Heart right ventricle (tissue), 16 donors: ENCODE data around the gene CACNA1B. TPM values are rescaled to one million over a fixed set of nuclear protein-coding genes. Genes with fewer than 3 reads are reported as not detected.
"Not testable (repeated sequence)": the region's sequence is repeated elsewhere in the genome, so short reads cannot be mapped to it uniquely, and the experiment has no call there.

Source experiments
- ATAC-seq, 8 donors: fragments of 200-7000 bp; cut with Tn5 transposase; one replicate each; pipeline ENCODE4 v1.9.1; 2020; ENCODE audit warnings: mild to moderate bottlenecking in 8 of 8, moderate library complexity in 8 of 8, moderate number of reproducible peaks in 1 of 8
- DNase-seq, 2 donors: peaks; one replicate each; pipeline ENCODE4 v3.0.0-alpha.2; 2020
- H3K27ac ChIP-seq, 10 donors: fragments of 200-600 bp; sonication (generic) in 2 of 10; one replicate each; pipeline versions ENCODE4 v1.5.0 to v1.8.0; 2020 to 2022; ENCODE audit warnings: mild to moderate bottlenecking in 3 of 10
- H3K27me3 ChIP-seq, 7 donors: fragments of 200-600 bp; one replicate each; pipeline ENCODE4 v1.8.0; 2021 to 2022; ENCODE audit warnings: mild to moderate bottlenecking in 2 of 7
- H3K36me3 ChIP-seq, 9 donors: fragments of 200-600 bp; sonication (generic) in 1 of 9; one replicate each; pipeline versions ENCODE4 v1.5.0 to v1.8.0; 2020 to 2022; ENCODE audit warnings: mild to moderate bottlenecking in 2 of 9
- H3K4me1 ChIP-seq, 9 donors: fragments of 200-600 bp; sonication (generic) in 1 of 9; one replicate each; pipeline versions ENCODE4 v1.5.0 to v1.8.0; 2020 to 2022; ENCODE audit warnings: mild to moderate bottlenecking in 4 of 9
- H3K4me3 ChIP-seq, 10 donors: fragments of 200-600 bp; sonication (generic) in 2 of 10; one replicate each; pipeline versions ENCODE4 v1.5.0 to v1.8.0; 2020 to 2022; ENCODE audit warnings: mild to moderate bottlenecking in 7 of 10, moderate library complexity in 2 of 10
- H3K9me3 ChIP-seq, 11 donors: fragments of 200-600 bp in 10 of 11; sonication (generic) in 2 of 11; one replicate each; pipeline versions ENCODE4 v1.5.0 to v1.8.0; 2013 to 2022; ENCODE audit warnings: mild to moderate bottlenecking in 2 of 11, control low read depth in 1 of 11, moderate library complexity in 1 of 11
- CTCF ChIP-seq, 9 donors: fragments of 200-600 bp; sonication (generic) in 2 of 9; IDR thresholded peaks; one replicate each; pipeline versions ENCODE4 v1.5.0 to v1.8.0; 2021 to 2022; ENCODE audit warnings: antibody characterized with exemption in 9 of 9, mild to moderate bottlenecking in 5 of 9, moderate library complexity in 1 of 9
- WGBS, 2 donors: extraction: QIAGEN DNeasy Blood & Tissue Kit; methylation state at CpG; one replicate each; pipeline ENCODE4 v1.1.7; 2013; ENCODE audit warnings: inconsistent platforms in 1 of 2; 5-methylcytosine and 5-hydroxymethylcytosine counted together
- intact Hi-C, 10 donors: fragments of 100-400 bp; cut with DNase I; formaldehyde crosslinking; loops; one replicate each; pipeline versions ENCODE4 v1.11.1 to v1.14.2; 2022
- polyA plus RNA-seq, 2 donors: library from polyadenylated mRNA; stranded (reverse); fragments of 200-250 nt; gene quantifications; one replicate each; pipeline ENCODE4 v1.2.3, GENCODE V29; 2013
- total RNA-seq, 10 donors: library from RNA; stranded (reverse); fragmentation: NEBNext Ultra II Directional in 3 of 10; extraction: Animal tissue kit (Norgen Biotek cat#: 25700) in 3 of 10; gene quantifications; one replicate each; pipeline versions ENCODE4 v1.2.1 to v1.2.4, GENCODE V29; 2021 to 2023
- donor health status: Arrhythmogenic right ventricular cardiomyopathy.
- donor health status: ischemic (EF 13 %, LVEDD 7.1; RV severe dilation, severe dysfunction).
- donor health status: healthy with polysubstance abuse.
- donor health status: DM: no; HTN: yes; CAD: no.
- donor health status: DM: no; HTN: no; CAD: no.
- donor health status: ischemic (EF 25% LVEDD 6.9; RV normal size, moderate dysfunction).
- donor health status: ischemic (EF 25% LVEDD 5.7; RV mildly dilated, moderate dysfunction).
- donor health status: healthy.
- donor health status: DM: yes; HTN: yes; CAD: no.
- donor health status: Ischemic cardiomyopathy.
- donor health status: ischemic (EF 35%, LVEDD 5.7; RV mildly dilated, moderate dysfunction).
- donor health status: nonischemic (EF 11% LVEDD 7.7; RV severe dilation, severe dysfunction).
- donor health status: DM: yes; HTN: yes; CAD: no.
- donor health status: PGD.
- donor health status: ischemic (EF 29% LVEDD 5.4; RV normal size, mild dysfunction).
- donor health status: nonischemic (EF 23%, LVEDD 6.1; RV moderate dilation, normal function).

Gene CACNA1B
- total and polyA plus RNA-seq, 12 donors: under 0.01 to 0.66 (median 0.15) TPM; not detected in 1

GRCh38 chr9:137882506-137882821 is 4.9 kb downstream of the CACNA1B start:
- Histone ChIP-seq H3K27ac (no peak overlapping the region), H3K36me3 (no peaks in the 10 kb centered on the region), H3K4me3 (no peak overlapping the region), H3K27me3 (peaks cover 12 to 36% (median 29%) of the 10 kb centered on the region in 7 donors), H3K4me1 (peaks cover 0 to 8% (median 4%) of the 10 kb centered on the region in 9 donors), H3K9me3 (no peaks in the 10 kb centered on the region)
- DNase-seq (no peak), ATAC-seq (no peak)
- WGBS, 2 donors: 83 to 88% methylated on average over 10 of the region's 10 CpGs
- TF ChIP-seq CTCF (IDR thresholded peaks at IDR 0.05): no peak
- intact Hi-C loops: no loop called here

GRCh38 chr9:137883977-137884376 is 6.4 kb downstream of the CACNA1B start:
- H3K4me1 ChIP-seq, H3K27ac ChIP-seq, DNase-seq, H3K4me3 ChIP-seq, H3K9me3 ChIP-seq, ATAC-seq, intact Hi-C loops, H3K36me3 ChIP-seq: not testable (repeated sequence)
- 90 to 100% methylated on average over 1 to 2 of the region's 6 CpGs for WGBS, 2 donors
- H3K27me3 ChIP-seq: peaks cover 3 to 26% (median 17%) of the 10 kb centered on the region in 7 donors

DNA sequence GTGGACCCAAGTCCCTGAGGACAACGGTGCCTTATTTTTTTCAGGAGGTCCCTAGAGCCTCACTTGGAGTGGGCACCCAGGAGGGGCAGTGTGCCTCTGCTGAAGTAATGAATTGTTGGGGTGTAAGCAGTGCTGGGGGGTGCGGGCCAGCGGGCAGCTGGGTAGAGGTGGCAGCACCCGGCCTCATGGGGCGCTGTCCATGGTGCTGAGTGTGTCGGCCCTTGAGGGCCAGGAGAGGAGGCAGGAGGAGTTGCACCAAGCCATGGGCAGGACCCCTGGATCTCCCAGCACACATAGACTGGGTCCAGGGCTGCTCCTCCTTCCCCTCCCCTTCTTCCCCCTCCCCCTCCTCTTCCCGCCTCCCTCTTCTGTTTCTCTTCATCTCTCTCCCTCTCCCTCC is 7.0 kb downstream of the CACNA1B start:
- H3K9me3 ChIP-seq, H3K4me1 ChIP-seq, H3K27ac ChIP-seq, intact Hi-C loops, H3K4me3 ChIP-seq, DNase-seq, H3K36me3 ChIP-seq: not testable (repeated sequence)
- peaks cover 0 to 20% (median 13%) of the 10 kb centered on the region in 7 donors for H3K27me3 ChIP-seq
- peak in 1 of 8 donors; percentile 48 for ATAC-seq
- 21 to 28% methylated on average over 5 to 6 of the region's 7 CpGs for WGBS, 2 donors

DNA sequence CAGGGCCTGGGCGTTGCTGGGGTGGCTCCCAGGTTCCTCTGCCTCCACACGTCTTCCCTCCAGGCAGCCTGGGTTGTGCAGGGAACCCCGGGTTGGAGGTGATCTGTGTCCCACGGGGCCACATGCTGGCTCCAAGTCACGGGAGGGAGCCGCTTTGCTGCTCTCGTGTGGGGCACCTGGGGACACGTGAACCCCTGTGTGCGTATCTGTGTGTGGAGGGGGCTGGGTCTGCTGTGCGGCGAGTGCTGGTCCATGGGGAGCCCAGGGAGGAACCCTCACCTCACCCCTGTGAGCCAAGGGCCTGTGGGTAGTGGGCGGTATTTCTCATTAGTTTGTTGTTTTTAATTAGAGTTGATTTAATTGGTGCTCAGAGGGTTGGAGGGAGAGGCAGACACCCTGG is 7.5 kb downstream of the CACNA1B start:
- DNase-seq, ATAC-seq, H3K9me3 ChIP-seq, intact Hi-C loops, H3K4me1 ChIP-seq, H3K36me3 ChIP-seq, H3K27ac ChIP-seq, H3K4me3 ChIP-seq: not testable (repeated sequence)
- H3K27me3 ChIP-seq: peaks cover 0 to 15% (median 8%) of the 10 kb centered on the region in 7 donors
- 77 to 79% methylated on average over 10 of the region's 12 CpGs for WGBS, 2 donors

DNA sequence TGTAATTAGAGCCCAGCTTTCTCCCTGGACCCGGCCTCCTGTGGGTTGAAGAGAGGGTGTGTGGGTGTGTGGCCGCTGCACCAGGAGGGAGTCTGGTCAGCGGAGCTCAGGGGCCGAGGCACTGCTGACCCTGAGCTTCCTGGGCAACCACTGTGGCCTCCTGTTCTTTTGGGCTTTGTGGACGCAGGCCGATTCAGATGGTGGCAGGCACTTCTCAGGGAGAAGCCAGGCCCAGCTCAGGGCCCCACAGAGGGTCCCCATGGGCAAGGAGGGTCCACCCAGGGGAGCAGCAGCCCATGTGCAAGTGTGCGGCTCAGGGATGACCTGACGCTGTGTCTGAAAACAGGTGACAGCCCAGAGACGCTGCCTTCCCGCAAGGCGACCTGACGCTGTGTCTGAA is 11.0 kb downstream of the CACNA1B start:
- H3K27ac ChIP-seq, H3K9me3 ChIP-seq, H3K36me3 ChIP-seq, intact Hi-C loops, DNase-seq, H3K4me1 ChIP-seq, ATAC-seq, H3K4me3 ChIP-seq, H3K27me3 ChIP-seq: not testable (repeated sequence)
- 84 to 91% methylated on average over 11 to 12 of the region's 12 CpGs for WGBS, 2 donors

GRCh38 chr9:137889966-137890365 is 12.4 kb downstream of the CACNA1B start:
- DNase-seq, H3K4me1 ChIP-seq, H3K27ac ChIP-seq, H3K36me3 ChIP-seq, H3K9me3 ChIP-seq, H3K27me3 ChIP-seq, H3K4me3 ChIP-seq, ATAC-seq, intact Hi-C loops: not testable (repeated sequence)
- 85 to 88% methylated on average over 11 of the region's 14 CpGs for WGBS, 2 donors

GRCh38 chr9:137890768-137891587 is 13.4 kb downstream of the CACNA1B start:
- H3K9me3 ChIP-seq, DNase-seq, ATAC-seq, H3K4me3 ChIP-seq, H3K36me3 ChIP-seq, H3K27me3 ChIP-seq, H3K4me1 ChIP-seq, H3K27ac ChIP-seq, intact Hi-C loops: not testable (repeated sequence)
- 65 to 69% methylated on average over 21 to 22 of the region's 24 CpGs for WGBS, 2 donors
